CD4-positive, alpha-beta T cell treated with Interleukin-1 beta for 1 hour (primary cell): ENCODE results near the gene ASH1L.

Experiments used
- DNase-seq, 2 donors: peaks; one replicate each; pipeline ENCODE4 v3.0.0-alpha.2; 2020 to 2022

The ASH1L gene

DNA sequence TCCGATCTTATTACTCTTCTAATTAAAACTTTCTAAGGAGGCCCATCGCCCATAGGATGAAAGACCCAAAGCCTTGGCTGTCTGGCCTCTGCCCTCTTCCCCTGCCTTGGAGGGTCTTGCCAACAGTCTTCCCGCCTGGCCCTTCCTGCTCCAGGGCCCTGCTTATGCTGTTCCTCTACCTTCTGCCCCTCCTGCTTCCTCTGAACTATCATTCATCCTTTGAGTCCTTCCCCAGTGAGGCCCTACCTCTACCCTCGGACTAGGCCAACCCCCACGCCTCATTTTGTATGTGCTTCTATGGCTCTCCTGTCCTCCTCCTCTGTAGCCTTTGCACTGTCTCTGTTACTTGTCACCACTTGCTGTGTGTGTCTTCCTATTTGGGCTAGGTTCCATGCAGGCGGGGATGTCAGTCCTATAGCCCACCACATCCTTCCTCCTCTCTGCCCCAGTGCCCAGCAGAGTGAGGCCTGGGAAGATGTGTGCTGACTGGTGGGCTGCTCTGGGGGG lies 236.5 kb downstream of the ASH1L start:
- no peak for DNase-seq

DNA sequence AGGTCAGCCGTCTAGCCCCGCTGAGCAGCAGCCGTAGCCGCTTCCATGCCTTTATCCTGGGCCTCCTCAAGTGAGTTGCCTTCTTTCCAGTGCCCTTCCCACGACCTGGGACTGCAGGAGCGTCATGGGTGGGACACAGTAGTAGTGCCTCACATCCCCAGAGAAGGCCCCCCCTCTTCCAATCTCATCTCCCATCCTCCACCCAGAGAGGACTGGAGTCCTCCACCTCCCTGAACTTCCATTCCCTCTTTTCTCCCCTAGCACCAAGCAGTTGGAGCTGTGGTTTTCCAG lies 237.1 kb downstream of the ASH1L start:
- no peak for DNase-seq

DNA sequence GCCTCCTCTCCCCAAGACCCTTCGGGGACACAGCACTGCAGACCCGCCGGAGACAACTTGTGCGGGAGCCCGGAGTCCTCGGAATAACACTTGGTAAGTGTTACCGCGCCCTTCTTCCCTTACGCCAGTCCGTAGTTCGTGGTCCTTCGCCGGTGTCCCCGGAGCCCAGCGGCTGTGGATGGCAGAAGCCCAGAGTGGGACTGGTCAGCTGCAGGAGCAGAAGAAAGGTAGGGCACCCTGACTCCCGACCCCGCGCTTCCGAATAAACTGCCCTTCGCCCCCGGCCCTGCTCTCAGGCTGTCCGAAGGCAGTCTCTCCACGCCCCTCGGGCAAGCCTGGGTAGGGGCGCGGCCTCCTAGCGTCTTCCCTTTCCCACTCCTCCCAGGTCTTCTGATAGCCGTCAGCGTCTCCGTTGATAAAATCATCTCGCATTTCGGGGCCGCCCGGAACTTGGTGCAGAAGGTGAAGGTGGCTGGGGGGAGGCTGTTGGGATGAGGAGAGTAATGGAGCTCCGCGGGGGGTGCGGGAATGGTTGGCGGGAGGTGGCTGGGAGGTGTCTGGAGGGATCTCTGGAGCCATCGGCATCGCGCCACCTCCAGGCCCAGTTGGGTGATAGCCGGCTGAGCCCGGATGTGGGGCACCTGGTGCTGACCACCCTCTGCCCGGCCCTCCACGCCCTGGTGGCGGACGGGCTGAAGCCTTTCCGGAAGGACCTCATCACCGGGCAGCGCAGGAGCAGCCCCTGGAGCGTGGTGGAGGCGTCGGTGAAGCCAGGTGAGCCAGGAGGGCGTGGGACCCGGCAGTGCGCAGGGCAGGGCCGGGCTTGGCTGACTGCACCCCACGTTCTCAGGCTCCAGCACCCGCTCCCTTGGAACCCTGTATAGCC lies 237.6 kb downstream of the ASH1L start:
- DNase-seq = no peak

DNA sequence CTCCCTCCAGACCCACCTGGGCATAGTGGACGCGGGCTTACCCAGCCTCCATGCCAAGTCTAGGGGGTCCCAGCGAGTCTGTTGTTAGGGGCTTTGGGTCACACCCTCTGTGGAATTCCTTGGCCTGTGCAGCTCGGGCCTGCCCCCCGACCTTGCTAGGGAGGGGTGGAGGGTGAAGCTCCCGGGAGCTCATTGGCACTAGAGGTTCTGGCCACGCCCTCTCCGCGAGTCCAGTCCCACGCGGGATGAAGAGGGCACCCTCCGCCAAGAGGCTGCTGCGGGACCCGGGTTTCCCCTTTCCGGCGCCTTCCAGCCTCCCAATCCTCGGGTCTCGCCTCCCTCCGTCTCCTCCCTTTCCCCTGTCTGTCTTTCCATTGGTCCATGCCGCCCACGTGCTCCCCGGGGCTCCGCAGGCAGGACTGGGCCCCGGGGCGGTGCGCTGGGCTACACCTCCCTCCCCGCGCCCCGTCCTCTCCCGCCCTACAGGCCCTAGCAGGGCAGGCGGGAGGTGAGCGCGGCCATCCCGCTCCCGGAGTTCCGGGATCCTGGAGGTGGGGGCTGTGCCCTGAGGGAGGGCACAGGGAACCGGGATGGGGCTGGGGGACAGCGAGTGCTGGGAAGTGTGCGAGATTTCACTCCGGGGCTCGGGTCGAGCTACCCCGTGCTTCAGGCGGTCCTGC lies 238.4 kb downstream of the ASH1L start:
- peak; percentile 89 to 91 for DNase-seq

DNA sequence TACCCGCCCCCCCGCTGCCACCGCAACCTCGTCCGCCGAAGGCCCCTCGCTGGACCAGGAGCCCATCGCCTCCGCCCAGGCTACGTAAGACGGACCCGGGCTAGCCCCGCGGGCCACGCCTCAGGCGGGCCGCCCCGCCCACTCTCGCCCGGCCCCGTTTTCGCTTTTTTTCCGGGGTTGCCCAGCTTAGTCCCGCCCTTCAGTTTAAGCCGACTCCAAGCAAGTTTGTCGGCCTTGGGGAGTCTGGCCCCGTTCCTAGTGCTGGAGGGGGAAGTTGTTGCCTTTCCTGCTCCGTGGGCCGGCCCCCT lies 238.9 kb downstream of the ASH1L start:
- peak; percentile 83 to 87 for DNase-seq

DNA sequence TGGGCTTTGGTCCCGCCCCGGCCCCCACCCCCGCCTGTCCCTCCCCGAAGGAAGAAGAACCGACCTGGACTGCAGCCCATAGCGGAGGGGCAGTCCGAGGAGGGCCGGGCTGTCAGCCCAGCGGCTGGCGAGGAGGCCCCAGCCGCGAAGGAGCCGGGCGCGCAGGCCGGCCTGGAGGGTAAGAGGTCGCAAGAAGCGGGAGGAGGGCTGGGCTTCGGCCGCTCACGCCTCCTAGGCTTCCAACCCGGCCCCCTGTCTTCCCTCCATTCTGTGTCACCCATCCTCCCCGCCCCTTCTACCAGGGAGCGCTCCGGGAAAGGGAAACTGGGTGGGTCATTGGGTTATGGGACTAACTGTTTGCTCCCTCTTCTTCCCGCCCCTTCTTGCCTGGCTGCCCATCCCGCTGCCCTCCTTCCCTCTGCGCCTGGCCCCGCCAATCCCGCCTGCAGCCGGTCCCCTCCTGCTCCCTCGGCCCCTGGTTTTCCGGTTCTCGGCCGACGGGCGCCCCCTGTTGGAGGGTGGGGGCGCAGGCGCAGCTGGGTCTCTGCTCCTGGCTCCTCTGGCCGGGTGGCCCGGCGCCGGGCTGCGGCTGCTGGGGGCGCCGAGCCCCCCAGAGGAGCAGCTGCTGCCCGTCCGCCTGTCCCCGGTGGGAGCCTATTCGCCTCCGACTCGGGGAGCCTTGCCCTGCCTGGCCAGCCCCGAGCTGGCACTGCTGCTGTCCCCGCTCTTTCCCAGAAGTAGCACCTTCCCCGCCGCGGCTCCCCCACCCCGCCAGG lies 239.5 kb downstream of the ASH1L start:
- DNase-seq = peak; percentile 81 to 84

DNA sequence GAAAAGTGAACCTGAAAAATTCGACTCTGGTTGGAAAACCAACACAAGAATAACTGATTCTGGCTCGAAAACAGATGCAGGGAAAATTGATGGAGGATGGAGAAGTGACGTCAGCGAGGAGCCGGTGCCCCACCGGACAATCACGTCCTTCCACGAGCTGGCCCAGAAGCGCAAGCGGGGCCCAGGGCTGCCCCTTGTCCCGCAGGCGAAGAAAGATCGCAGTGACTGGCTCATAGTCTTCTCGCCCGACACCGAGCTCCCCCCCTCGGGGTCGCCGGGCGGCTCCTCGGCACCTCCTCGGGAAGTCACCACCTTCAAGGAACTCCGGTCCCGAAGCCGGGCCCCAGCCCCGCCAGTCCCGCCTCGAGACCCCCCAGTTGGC lies 240.0 kb downstream of the ASH1L start:
- DNase-seq = no peak

DNA sequence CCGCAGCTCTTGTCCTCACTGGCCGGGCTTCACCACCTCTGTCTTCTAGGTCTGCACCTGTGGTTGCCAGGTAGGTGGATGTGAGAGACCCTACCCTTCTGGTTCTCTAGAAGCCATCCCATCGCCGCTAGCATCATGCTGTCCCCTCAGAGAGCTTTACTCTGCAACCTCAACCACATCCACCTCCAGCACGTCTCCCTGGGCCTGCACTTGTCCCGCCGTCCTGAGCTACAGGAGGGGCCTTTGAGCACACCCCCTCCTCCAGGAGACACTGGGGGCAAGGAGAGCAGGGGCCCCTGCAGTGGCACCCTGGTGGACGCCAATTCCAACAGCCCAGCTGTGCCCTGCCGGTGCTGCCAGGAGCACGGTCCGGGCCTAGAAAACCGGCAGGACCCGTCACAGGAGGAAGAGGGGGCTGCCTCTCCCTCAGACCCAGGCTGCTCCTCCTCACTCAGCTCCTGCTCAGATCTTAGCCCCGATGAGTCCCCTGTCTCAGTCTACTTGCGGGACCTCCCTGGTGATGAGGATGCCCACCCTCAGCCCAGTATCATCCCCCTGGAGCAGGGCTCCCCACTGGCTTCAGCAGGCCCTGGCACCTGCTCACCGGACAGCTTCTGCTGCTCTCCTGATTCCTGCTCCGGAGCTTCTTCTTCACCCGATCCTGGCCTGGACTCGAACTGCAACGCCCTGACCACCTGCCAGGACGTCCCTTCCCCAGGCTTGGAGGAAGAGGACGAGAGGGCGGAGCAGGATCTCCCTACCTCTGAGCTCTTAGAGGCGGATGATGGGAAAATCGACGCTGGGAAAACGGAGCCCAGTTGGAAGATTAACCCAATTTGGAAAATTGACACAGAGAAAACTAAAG lies 240.7 kb downstream of the ASH1L start:
- DNase-seq = no peak

DNA sequence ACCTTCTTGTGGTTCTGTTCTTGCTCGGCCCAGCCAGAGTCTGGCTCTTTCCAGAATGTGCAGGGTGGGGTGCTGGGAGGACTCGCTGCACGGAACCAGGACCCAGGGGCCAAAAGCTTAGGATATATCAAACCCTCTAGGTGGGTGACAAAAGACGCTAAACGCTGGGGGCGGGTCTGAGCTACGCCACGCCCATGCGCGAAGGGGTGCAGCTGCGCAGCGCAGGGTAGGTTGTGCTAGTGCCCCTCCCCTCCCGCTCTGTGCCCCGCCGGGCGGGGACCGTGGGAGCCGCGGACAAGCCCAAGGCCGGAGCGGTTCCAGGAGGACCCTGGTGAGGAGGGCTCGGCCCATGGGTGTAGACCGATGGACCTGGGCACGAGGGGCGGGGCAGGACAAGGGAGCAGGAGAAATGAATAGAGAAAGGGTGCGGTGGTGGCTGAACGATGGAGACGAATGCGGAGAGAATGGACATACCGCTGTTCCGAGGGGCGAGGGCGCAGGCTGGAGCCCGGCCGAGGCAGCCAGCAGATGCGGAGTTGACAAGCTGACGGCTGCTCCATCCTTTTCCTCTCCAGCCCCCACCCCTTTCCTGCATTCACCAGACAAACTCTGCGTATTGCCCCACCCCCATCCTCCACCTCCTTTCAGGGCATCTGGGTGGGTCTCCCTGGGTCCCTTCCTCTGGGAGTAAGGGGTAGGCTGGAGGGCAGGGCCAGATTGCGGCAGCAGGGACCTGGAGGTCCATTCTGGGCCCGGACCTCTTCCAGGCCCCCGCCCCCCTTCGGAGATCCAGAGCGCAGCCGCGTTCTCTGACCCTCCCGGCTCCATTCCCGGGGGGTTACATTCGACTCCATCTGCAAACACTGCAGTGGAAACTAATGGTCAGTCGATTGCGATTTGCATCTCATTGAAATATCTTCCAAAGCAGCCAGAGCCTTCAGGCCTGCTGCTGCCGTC lies 241.7 kb downstream of the ASH1L start, which contains the start of gene RUSC1:
RUSC1 (plus strand) TSS at position 234 of the 957 bp plus-strand sequence. CDS start 880 bp downstream, outside the sequence.
- peak; percentile 71 to 76 for DNase-seq

DNA sequence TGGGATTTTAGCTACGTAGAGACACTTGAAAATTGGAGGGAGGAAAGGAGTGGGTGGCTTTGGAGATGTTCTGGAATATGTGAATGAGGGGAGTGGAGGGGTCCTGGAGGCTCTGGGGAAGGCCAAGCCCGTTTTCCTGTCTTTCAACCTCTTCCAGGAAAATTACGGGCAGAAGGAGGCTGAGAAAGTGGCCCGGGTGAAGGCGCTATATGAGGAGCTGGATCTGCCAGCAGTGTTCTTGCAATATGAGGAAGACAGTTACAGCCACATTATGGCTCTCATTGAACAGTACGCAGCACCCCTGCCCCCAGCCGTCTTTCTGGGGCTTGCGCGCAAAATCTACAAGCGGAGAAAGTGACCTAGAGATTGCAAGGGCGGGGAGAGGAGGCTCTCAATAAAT lies 242.4 kb downstream of the ASH1L start:
- no peak for DNase-seq

DNA sequence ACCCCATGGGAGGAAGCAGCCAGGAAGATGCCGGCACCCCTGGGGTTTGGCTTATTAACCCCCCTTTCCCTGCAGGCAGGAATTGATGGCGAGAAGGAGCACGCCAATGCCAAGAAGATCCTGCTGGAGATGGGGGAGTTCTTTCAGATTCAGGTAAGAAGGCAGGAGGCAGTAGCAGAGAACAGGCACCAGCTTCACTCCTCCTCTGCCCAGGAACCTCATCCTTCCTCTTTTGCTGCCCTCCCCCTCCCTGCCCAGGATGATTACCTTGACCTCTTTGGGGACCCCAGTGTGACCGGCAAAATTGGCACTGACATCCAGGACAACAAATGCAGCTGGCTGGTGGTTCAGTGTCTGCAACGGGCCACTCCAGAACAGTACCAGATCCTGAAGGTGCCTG lies 243.1 kb downstream of the ASH1L start:
- no peak for DNase-seq

DNA sequence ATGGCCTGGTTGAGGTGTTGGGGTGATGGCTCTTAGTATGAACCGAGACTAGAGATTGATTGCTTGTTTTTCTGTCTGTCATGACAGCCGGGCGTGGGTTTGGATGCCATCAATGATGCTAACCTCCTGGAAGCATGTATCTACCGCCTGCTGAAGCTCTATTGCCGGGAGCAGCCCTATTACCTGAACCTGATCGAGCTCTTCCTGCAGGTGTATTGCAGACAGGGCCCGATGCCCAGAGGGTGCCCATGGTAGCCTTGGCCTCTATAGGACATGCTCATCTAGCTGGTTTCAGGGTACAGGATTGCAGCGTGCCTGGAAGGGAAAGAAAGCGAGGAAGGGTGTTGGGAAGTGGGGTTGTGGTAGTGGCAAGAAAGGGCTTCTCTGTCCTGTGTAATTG lies 244.5 kb downstream of the ASH1L start:
- no peak for DNase-seq

DNA sequence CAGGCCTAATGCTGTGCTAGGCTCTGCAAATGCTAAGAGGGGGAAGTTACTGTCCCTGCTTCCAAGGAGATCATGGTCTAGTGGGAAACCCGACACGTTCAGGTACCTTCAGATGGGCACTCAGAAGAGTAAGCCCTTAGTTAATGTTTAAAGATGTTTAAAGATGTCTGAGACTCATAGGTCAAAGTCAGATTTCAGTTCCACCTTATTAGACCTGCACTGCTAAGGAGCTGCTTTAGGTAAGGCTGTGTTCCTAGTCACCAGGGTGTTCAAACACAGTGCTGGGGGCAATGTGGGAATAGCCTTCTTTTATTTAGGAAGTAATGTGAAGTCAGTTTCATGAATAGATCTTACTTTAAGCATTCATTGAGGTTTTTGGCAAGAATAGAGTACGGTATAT lies 245.7 kb downstream of the ASH1L start:
- DNase-seq = no peak

DNA sequence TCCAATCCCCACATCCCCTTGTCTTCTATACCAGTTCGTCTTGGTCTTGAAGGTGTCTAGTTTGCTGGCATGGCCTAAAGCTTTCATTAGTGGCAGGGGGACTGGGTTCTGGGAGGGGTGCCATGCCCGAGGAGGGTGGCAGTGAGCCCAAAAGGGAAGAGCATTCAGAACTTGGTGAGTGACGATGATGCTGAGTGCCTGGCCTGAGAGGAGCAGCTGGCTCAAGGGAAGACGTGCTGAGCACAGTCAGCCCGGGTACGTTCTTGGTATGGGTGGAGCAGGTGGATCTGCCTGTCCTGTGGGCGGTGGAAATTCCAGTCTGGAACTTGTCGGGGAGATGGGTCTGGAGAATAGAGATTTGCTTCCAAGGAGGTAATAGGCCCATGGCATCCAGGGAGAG lies 249.3 kb downstream of the ASH1L start:
- no peak for DNase-seq

DNA sequence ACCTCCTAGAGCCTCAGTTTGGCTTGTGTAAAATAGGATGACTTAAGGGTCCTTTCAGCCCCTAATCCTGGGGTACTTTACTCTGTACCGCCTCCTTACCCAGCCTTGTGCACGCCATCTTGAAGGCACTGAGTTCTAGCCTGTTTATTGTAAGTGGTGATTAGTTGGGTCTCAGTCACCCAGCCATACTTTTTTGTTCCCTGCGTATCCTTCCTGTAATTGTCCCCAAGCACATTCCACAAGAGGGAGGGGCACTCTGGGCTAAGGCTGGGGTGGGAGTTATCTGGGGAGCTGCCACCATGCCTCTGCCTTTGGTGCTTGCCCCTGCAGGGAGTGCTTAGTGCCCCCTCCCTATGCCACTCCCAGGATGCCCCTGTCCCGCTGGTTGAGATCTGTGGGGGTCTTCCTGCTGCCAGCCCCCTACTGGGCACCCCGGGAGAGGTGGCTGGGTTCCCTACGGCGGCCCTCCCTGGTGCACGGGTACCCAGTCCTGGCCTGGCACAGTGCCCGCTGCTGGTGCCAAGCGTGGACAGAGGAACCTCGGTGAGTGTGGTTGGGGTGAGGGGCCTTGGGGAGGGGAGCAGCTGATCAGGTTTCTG lies 253.1 kb downstream of the ASH1L start:
- no peak for DNase-seq

DNA sequence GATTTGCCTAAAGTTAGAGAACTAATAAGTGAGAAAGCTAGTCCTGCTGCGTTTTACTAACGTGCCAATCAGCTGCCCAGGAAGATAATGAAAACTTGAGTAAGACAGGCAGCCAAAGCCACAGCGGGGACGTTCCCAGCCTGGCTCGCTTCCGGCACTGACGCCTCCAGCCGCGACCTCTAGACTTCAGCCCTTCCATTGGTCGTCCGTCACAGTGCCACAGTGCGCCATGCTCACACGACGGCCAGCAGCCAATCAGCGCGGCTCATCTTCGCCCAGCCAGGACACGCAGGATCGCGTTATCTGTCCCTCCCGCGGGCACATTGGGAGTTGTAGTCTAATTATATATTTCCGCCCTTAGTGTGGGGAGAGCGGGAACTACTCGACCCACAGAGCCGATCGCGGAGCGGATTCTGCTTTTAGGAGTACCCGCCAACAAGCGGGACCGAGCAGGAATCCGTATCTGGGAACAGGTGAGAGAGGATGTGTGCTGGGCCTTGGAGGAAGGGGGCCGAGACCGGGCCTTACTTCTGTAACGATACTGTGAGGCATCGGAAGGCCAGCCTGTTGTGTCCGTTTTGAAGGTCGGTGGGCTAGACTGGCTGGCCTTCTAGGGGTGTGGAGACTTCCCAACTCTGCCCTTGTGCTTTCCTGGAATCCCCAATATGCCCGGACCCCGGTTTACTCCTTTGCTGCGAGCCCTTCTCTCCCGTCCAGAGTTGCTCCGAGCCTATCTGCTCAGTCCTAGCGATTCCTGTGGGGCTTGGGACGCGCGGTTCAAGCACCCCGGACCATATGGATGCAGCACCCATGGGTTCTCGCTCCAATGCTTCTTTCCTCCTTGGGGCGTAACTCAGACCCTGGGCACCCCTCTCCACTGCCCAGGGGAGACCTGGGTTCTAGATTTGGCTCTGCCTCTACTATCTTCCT lies 253.8 kb downstream of the ASH1L start, which contains the start of gene FDPS:
FDPS (plus strand) TSS at position 374 of the 930 bp plus-strand sequence. CDS start 924 bp downstream, outside the sequence.
- DNase-seq = peak; percentile 99

DNA sequence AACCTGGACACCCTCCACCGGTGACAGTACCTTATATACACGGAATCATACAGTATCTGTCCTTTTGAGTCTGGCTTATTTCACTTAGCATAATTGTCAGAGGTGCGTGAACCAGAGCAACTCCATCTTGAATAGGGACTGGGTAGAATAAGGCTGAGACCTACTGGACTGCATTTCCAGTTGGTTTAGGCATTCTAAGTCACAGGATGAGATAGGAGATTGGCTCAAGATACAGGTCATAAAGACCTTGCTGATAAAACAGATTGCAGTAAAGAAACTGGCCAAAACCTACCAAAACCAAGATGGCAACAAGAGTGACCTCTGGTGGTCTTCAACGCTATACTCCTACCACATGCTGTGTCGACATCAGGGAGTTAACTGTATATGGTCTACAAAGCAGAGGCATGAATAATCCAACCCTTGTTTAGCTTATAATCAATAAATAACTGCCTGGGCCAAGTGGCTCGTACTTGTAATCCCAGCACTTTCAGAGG lies 255.3 kb downstream of the ASH1L start:
- no peak for DNase-seq

DNA sequence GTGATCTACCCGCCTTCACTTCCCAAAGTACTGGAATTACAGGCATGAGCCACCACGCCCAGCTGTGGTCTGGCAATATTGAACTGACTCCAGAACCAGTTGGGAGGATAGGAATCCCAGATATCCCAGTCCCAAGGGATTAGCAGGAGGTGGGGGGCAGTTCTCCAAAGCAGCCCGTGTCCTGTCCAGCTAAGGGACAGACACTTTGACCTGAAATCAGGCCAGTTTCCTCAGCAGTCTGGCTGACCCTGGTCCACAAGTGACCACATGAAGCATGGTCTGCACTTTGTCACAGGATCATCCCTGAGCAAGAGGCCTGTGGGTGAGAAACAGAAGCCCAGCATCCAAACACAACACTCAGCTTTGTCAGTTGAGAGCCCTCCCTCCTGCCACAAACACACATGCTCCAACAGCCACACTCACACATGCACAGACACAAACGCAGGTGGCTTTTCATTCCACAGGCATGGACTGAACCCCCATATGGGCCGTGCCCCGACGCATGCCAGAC lies 256.7 kb downstream of the ASH1L start:
- DNase-seq = no peak

DNA sequence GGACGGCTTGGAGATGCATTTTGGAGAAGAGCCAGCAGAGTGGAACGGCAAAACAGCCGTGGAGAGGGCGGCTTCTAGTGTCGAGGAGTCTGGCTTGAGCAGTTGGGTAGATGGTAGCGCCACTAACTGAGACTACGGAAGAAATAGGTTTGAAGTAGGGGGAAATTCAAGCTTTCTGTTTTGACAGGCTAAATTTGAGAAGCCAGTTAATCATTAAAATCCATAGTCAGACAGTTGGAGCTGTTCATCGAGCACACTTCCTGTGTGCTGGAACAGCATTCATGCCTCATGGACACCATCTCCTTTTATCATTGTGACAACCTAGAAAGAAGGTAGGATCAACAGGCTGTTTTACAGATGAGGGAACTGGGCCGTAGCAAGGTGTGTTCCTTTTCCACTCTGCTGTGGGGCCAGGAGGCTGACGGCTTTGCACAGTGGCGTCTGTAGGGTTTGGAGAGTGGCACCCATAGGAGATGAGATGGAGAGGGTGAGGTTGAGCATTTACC lies 258.0 kb downstream of the ASH1L start:
- DNase-seq = no peak
